ENCODE results near the gene PCOLCE2. TPM values are rescaled to one million over a fixed set of nuclear protein-coding genes. Genes with fewer than 3 reads are reported as not detected.

The PCOLCE2 gene
- total and polyA plus RNA-seq, 2 donors (not counting 3 experiments of a cell fraction or from before 2014, with no cell fraction given) = not detected

- dilution Hi-C loops (cut with MboI; ENCODE audit: extremely low pct_ligation_motif_present, low sequenced_read_pairs) (no loop called here), intact Hi-C loops (cut with micrococcal nuclease) (loop anchor here (5.0 kb wide), 1 partner anchor 75 kb away; the partner anchor contains the start of gene PAQR9)
- peaks cover 29 to 48% of the 10 kb centered on the region in 2 experiments for H3K27me3 ChIP-seq (ENCODE audit: control insufficient read depth in 2 of 2, insufficient read depth in 2 of 2, low read length in 2 of 2)
- ChIA-PET CTCF (interaction anchor here (0.7 to 0.8 kb wide), 2 partner anchors 16 kb away, joined by 3 read pairs; no protein-coding TSS in a partner anchor), POLR2A (no interaction called here)
- no peaks in the 10 kb centered on the region for H3K9me3 ChIP-seq (replicated peaks; ENCODE audit: control insufficient read depth, insufficient read depth, low read length)
- H3K4me1 ChIP-seq (ENCODE audit: control insufficient read depth, extremely low read depth, insufficient read depth, low read length) = peaks cover 8% of the 10 kb centered on the region
- H3K4me3 ChIP-seq (replicated peaks in 1 of 3; ENCODE audit: insufficient read depth in 1 of 3, low read depth in 1 of 3, low read length in 3 of 3) = no peak overlapping the region
- H3K27ac ChIP-seq (ENCODE audit: insufficient read depth, low read depth, low read length) = no peak overlapping the region
- H3K4me2 ChIP-seq (ENCODE audit: insufficient read depth, low read length) = no peak overlapping the region
- H3K36me3 ChIP-seq (ENCODE audit: control insufficient read depth in 2 of 2, extremely low read depth in 1 of 2, insufficient read depth in 2 of 2, low read length in 2 of 2) = no peaks in the 10 kb centered on the region
- no peak overlapping the region for H3K9ac ChIP-seq (replicated peaks; ENCODE audit: extremely low read depth, insufficient read depth, low read length)
- H3K9me1 ChIP-seq (replicated peaks; ENCODE audit: control insufficient read depth, extremely low read depth, insufficient read depth, low read length) = no peaks in the 10 kb centered on the region
- FAIRE-seq (no peak), DNase-seq (ENCODE audit: low read depth, low spot score) (no peak)
- TF ChIP-seq FOS (IDR thresholded peaks at IDR 0.05; ENCODE audit: borderline replicate concordance, insufficient read depth, low read length) (peak; percentile 40), POLR2A (IDR thresholded peaks at IDR 0.05; ENCODE audit: low read depth, low read length) (no peak)
- H4K20me1 ChIP-seq (replicated peaks; ENCODE audit: control insufficient read depth, extremely low read depth, insufficient read depth, low read length) = no peaks in the 10 kb centered on the region
- no peak overlapping the region for H2AFZ ChIP-seq (ENCODE audit: low read depth, low read length)
- BruUV-seq (replicated peaks) = no TSS peak
- no peaks in the 10 kb centered on the region for H3K79me2 ChIP-seq (ENCODE audit: control insufficient read depth, insufficient read depth, low read length)
Measured at GRCh38 chr3:142886940-142887339, 1.9 kb downstream of the PCOLCE2 start.

DNA sequence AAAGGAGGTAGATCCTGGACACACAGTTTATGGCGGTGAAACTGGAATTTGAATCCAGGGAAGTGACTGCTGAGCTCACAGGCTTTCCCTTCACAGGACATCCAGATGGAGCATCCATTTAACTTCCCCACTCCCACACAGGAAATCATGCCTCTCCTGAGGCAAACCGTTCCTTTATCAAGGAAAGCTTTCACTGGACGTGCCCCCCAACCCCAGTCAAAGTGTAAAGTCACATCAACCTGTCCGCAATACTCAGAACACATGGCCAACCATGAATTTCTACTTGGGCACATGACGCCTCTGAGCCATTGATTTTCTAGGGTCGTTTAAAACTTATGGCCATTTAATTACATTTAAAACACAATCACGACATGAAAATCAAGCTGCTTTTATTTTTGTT, 2.9 kb downstream of the PCOLCE2 start:
- H3K27ac ChIP-seq (ENCODE audit: insufficient read depth, low read depth, low read length) = no peak overlapping the region
- CTCF ChIA-PET = interaction anchor here (0.7 to 1.3 kb wide), 3 partner anchors 11 to 29 kb away, joined by 3 to 5 read pairs (median 3); no protein-coding TSS in a partner anchor
- no peak for DNase-seq (ENCODE audit: low read depth, low spot score)

More for the DNA sequence above, 2.9 kb downstream of the PCOLCE2 start:
- Histone ChIP-seq H4K20me1 (replicated peaks; ENCODE audit: control insufficient read depth, extremely low read depth, insufficient read depth, low read length) (no peaks in the 10 kb centered on the region), H2AFZ (ENCODE audit: low read depth, low read length) (no peak overlapping the region), H3K9ac (replicated peaks; ENCODE audit: extremely low read depth, insufficient read depth, low read length) (no peak overlapping the region), H3K79me2 (ENCODE audit: control insufficient read depth, insufficient read depth, low read length) (no peaks in the 10 kb centered on the region), H3K36me3 (ENCODE audit: control insufficient read depth in 2 of 2, extremely low read depth in 1 of 2, insufficient read depth in 2 of 2, low read length in 2 of 2) (no peaks in the 10 kb centered on the region), H3K27me3 (ENCODE audit: control insufficient read depth in 2 of 2, insufficient read depth in 2 of 2, low read length in 2 of 2) (peaks cover 29 to 44% of the 10 kb centered on the region in 2 experiments), H3K4me3 (replicated peaks in 1 of 3; ENCODE audit: insufficient read depth in 1 of 3, low read depth in 1 of 3, low read length in 3 of 3) (no peak overlapping the region), H3K4me1 (ENCODE audit: control insufficient read depth, extremely low read depth, insufficient read depth, low read length) (peaks cover 8% of the 10 kb centered on the region), H3K9me3 (replicated peaks; ENCODE audit: control insufficient read depth, insufficient read depth, low read length) (no peaks in the 10 kb centered on the region), H3K9me1 (replicated peaks; ENCODE audit: control insufficient read depth, extremely low read depth, insufficient read depth, low read length) (no peaks in the 10 kb centered on the region), H3K4me2 (ENCODE audit: insufficient read depth, low read length) (no peak overlapping the region)
- FAIRE-seq = no peak
- TF ChIP-seq MYC (IDR thresholded peaks at IDR 0.05; ENCODE audit: low read depth, low read length) = no peak
- no peak for TF ChIP-seq JUN (IDR thresholded peaks at IDR 0.05; ENCODE audit: borderline replicate concordance, insufficient read depth, insufficient read length, low read depth)
- no peak for TF ChIP-seq POLR2AphosphoS5 (IDR thresholded peaks at IDR 0.05; ENCODE audit: insufficient read depth, low read depth, low read length)
- no peak for TF ChIP-seq MAX (IDR thresholded peaks at IDR 0.05; ENCODE audit: insufficient read depth, insufficient read length)
- no peak for TF ChIP-seq POLR2A (IDR thresholded peaks at IDR 0.05; ENCODE audit: low read depth, low read length)
- TF ChIP-seq EZH2 (IDR thresholded peaks at IDR 0.05; ENCODE audit: borderline replicate concordance, low read depth, low read length, severe bottlenecking) = no peak
- no peak for TF ChIP-seq GATA2 (IDR thresholded peaks at IDR 0.05; ENCODE audit: insufficient read depth, insufficient read length, low read depth, low read length)
- TF ChIP-seq CTCF (IDR thresholded peaks at IDR 0.05; ENCODE audit: extremely low read depth in 1 of 2, insufficient read depth in 1 of 2, low read depth in 1 of 2, low read length in 2 of 2) = no peak
- no peak for TF ChIP-seq FOS (IDR thresholded peaks at IDR 0.05; ENCODE audit: borderline replicate concordance, insufficient read depth, low read length)
- no TSS peak for BruUV-seq (replicated peaks)
- POLR2A ChIA-PET = no interaction called here
- intact Hi-C loops (cut with micrococcal nuclease) (loop anchor here (5.0 kb wide), 1 partner anchor 76 kb away; the partner anchor contains the start of gene PAQR9), dilution Hi-C loops (cut with MboI; ENCODE audit: extremely low pct_ligation_motif_present, low sequenced_read_pairs) (no loop called here)

Data from endothelial cell of umbilical vein (primary cell).